ENCODE measurements around the gene MANSC4. TPM values are rescaled to one million over a fixed set of nuclear protein-coding genes. Genes with fewer than 3 reads are reported as not detected.

MANSC4 gene
- not detected in 2 replicates for total RNA-seq

GRCh38 chr12:27779920-27780611, at the start of gene MANSC4, which contains the start of gene KLHL42:
Gene MANSC4, minus strand, starts transcription at chr12:27780236. Its CDS starts 8,960 bp downstream, at chr12:27771276.
Gene KLHL42, plus strand, starts transcription at chr12:27780233. Its CDS starts 98 bp downstream, at chr12:27780331.

Other genes with a start within 250 kb of the MANSC4 start
- 2.1 and 4.7 TPM in 2 replicates for gene REP15, start 83.8 kb downstream of the MANSC4 start, total RNA-seq
- 65.8 and 66.8 TPM in 2 replicates for gene MRPS35, start 69.4 kb downstream of the MANSC4 start, total RNA-seq
- 15.5 and 16.2 TPM in 2 replicates for gene KLHL42, start within 50 bp of the MANSC4 start, total RNA-seq
- 0.94 TPM in 1 of 2 replicates, not detected in the other for gene PTHLH, start 192.5 kb upstream of the MANSC4 start, total RNA-seq